ENCODE data around the gene RASGRP1. TPM values are rescaled to one million over a fixed set of nuclear protein-coding genes. Genes with fewer than 3 reads are reported as not detected.
A peak's percentile ranks its signal among the peaks of the same experiment; 100 is the strongest.

Gene RASGRP1
- polyA plus RNA-seq, 1 donor, result 2.9 TPM

- 0% methylated on average over 3 of the region's 10 CpGs for WGBS (ENCODE audit: insufficient coverage, low lambda C conversion rate)
- Histone ChIP-seq H3K27me3 (ENCODE audit: control insufficient read depth, insufficient read depth, low read length) (no peaks in the 10 kb centered on the region), H3K36me3 (ENCODE audit: control insufficient read depth, insufficient read depth, low read length) (no peaks in the 10 kb centered on the region), H3K27ac (ENCODE audit: low read length) (peak overlapping the region; percentile 30), H3K9me3 (ENCODE audit: control insufficient read depth, low read depth, low read length) (no peaks in the 10 kb centered on the region), H3K4me3 (ENCODE audit: low read length) (no peak overlapping the region), H3K4me1 (ENCODE audit: control insufficient read depth, insufficient read depth, low read length) (peaks cover 9% of the 10 kb centered on the region)
- DNase-seq, result peak in 1 of 2 donors; percentile 57
These were observed 6.7 kb downstream of the RASGRP1 start for GRCh38 chr15:38557921-38558320.

DNA sequence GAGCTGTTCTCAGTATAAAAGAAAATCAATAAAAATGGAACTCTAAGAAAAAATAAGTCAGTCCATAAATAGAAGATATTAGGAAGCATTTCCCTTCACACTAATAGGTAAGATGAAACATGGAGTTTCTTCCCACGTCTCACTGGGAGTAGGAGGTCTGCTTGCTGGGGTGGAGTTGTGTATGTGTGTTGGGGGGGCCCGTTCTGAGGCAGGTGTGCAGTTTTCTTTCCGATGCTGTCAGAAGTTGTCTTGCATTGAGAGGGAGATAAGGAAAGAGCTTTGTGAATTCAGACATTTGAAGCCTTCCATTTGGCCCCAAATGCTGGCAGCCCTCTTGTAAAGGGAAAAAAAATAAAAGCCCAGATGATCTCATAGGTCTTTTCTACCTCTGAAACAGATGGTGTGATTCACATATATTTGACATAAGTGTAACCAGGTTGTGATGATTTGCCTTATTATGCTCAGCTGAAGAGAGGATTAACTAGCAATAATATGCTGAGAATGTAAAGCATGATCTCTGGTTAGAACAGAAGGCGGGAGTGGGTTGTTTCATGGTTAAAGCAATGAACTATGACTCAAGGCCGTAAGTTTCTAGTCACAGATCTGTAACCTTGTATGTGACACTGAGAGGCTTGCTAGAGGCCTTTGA, 8.8 kb downstream of the RASGRP1 start:
- Histone ChIP-seq H3K4me1 (ENCODE audit: control insufficient read depth, insufficient read depth, low read length) (peaks cover 9% of the 10 kb centered on the region), H3K27ac (ENCODE audit: low read length) (no peak overlapping the region), H3K9me3 (ENCODE audit: control insufficient read depth, low read depth, low read length) (no peaks in the 10 kb centered on the region), H3K4me3 (ENCODE audit: low read length) (no peak overlapping the region), H3K27me3 (ENCODE audit: control insufficient read depth, insufficient read depth, low read length) (no peaks in the 10 kb centered on the region), H3K36me3 (ENCODE audit: control insufficient read depth, insufficient read depth, low read length) (no peaks in the 10 kb centered on the region)
- WGBS (ENCODE audit: insufficient coverage, low lambda C conversion rate), result no CpG with 5 or more reads among the region's 5 CpGs
- DNase-seq, result no peak

DNA sequence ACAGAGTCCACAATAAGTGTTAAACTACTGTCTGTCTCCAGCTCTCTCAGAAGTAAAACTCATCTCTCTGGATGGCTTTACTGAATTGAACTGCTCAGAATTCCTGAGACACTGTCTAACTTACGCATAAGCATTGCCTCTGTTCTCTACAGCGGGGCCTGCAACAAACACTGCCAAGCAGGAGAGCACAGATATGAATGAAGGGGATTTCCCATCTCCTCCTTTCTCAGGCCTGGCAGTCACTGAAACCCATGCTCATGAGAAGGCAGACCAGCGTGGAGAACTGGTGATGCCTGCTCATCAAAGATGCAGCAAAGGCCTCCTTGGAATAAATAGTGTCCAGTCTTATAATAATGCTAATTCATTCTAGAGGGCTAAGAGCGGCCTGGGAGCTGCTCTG, 10.3 kb downstream of the RASGRP1 start:
- H3K9me3 ChIP-seq (ENCODE audit: control insufficient read depth, low read depth, low read length), result no peaks in the 10 kb centered on the region
- no peaks in the 10 kb centered on the region for H3K36me3 ChIP-seq (ENCODE audit: control insufficient read depth, insufficient read depth, low read length)
- no CpG with 5 or more reads among the region's 4 CpGs for WGBS (ENCODE audit: insufficient coverage, low lambda C conversion rate)
- H3K4me3 ChIP-seq (ENCODE audit: low read length), result no peak overlapping the region
- DNase-seq, result no peak
- no peaks in the 10 kb centered on the region for H3K27me3 ChIP-seq (ENCODE audit: control insufficient read depth, insufficient read depth, low read length)
- H3K4me1 ChIP-seq (ENCODE audit: control insufficient read depth, insufficient read depth, low read length), result peaks cover 9% of the 10 kb centered on the region
- H3K27ac ChIP-seq (ENCODE audit: low read length), result no peak overlapping the region

DNA sequence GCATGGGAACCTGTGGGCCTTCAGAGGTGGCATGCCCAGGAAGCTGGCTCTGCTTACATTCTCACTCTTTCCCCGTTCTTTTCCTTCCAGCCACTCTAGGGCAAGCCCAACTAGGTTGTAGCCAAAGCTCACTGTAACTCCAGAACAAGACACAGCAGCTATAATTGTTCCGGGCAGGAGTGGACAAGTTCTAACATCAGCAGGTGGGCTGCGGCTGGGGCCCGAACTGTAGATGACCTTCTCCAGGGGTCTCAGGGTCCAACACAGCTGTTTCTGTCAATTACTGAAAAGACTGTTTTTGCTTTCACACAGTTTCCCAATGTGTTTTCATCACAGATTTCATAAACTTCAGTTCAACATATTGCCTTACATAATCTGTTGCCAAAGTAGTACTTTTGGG, 11.5 kb downstream of the RASGRP1 start:
- no CpG with 5 or more reads among the region's 4 CpGs for WGBS (ENCODE audit: insufficient coverage, low lambda C conversion rate)
- no peak overlapping the region for H3K27ac ChIP-seq (ENCODE audit: low read length)
- H3K9me3 ChIP-seq (ENCODE audit: control insufficient read depth, low read depth, low read length), result no peaks in the 10 kb centered on the region
- no peak overlapping the region for H3K4me3 ChIP-seq (ENCODE audit: low read length)
- H3K36me3 ChIP-seq (ENCODE audit: control insufficient read depth, insufficient read depth, low read length), result no peaks in the 10 kb centered on the region
- no peak for DNase-seq
- peaks cover 5% of the 10 kb centered on the region for H3K4me1 ChIP-seq (ENCODE audit: control insufficient read depth, insufficient read depth, low read length)
- H3K27me3 ChIP-seq (ENCODE audit: control insufficient read depth, insufficient read depth, low read length), result no peaks in the 10 kb centered on the region

DNA sequence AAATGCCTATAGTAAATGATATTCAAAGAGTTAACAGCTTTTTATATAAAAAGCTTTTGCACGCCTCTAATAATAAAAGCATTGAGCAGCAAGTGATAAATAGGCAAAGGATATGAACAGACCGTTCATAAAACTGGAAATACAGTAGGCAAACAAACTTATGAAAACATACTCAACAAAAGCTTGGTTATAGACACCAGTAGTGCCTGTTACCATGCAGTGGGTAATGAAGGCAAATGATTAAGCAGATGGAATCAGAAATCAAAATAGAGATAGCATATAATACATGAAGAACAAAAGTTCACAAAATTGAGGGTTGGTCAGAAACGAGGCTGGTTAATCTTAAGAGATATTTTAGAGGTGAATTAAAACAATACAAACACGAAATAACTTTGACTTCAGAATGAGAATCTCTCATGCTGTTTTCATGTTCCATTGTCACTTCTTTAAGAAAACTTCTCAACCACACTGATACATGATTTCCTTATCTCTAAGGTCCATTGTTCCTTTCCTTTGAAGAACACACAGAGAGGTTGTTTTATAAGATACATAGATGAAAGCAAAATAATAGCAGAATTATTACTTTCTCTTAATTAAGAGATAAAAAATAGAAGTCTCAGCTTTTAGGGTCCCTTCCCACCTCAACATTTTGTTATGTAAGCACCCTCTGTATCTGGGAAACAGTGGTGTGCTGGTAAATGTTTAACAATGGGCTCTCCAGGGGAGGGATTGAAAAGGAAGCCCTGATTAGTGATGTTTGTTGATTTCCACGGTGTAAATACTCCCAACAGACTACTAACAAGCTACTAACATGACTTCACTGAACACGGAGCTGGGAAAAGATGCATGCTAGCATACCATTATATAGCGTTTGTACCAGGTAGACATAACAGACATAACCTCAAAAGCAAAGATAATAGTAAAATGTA, 12.6 kb downstream of the RASGRP1 start:
- Histone ChIP-seq H3K4me1 (ENCODE audit: control insufficient read depth, insufficient read depth, low read length) (peaks cover under 1% of the 10 kb centered on the region), H3K27ac (ENCODE audit: low read length) (no peak overlapping the region), H3K27me3 (ENCODE audit: control insufficient read depth, insufficient read depth, low read length) (no peaks in the 10 kb centered on the region), H3K36me3 (ENCODE audit: control insufficient read depth, insufficient read depth, low read length) (no peaks in the 10 kb centered on the region), H3K4me3 (ENCODE audit: low read length) (no peak overlapping the region), H3K9me3 (ENCODE audit: control insufficient read depth, low read depth, low read length) (no peaks in the 10 kb centered on the region)
- DNase-seq, result no peak
- WGBS (ENCODE audit: insufficient coverage, low lambda C conversion rate), result 43% methylated on average over 3 of the region's 7 CpGs

DNA sequence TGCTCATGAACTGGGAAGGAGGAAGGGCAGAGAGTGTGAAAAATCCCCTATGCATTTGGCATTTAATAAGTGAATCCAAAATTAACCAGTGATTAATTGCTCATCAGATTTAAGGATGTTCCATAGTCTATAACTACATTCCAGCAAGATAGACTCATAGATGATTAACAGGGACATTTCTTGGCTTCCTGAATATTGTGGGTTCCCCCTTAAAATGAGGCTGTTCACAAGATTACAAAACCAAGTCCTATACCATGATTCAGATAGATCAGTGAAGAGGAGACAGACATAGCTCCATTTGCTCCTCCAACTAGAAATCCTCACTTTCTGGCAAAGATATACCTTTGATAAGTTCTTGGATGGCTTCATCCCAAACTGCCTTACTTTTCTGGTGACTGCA, 15.4 kb downstream of the RASGRP1 start:
- DNase-seq, result no peak
- no peaks in the 10 kb centered on the region for H3K27me3 ChIP-seq (ENCODE audit: control insufficient read depth, insufficient read depth, low read length)
- no peak overlapping the region for H3K4me3 ChIP-seq (ENCODE audit: low read length)
- H3K4me1 ChIP-seq (ENCODE audit: control insufficient read depth, insufficient read depth, low read length), result no peaks in the 10 kb centered on the region
- no peak overlapping the region for H3K27ac ChIP-seq (ENCODE audit: low read length)
- no peaks in the 10 kb centered on the region for H3K9me3 ChIP-seq (ENCODE audit: control insufficient read depth, low read depth, low read length)
- H3K36me3 ChIP-seq (ENCODE audit: control insufficient read depth, insufficient read depth, low read length), result no peaks in the 10 kb centered on the region

DNA sequence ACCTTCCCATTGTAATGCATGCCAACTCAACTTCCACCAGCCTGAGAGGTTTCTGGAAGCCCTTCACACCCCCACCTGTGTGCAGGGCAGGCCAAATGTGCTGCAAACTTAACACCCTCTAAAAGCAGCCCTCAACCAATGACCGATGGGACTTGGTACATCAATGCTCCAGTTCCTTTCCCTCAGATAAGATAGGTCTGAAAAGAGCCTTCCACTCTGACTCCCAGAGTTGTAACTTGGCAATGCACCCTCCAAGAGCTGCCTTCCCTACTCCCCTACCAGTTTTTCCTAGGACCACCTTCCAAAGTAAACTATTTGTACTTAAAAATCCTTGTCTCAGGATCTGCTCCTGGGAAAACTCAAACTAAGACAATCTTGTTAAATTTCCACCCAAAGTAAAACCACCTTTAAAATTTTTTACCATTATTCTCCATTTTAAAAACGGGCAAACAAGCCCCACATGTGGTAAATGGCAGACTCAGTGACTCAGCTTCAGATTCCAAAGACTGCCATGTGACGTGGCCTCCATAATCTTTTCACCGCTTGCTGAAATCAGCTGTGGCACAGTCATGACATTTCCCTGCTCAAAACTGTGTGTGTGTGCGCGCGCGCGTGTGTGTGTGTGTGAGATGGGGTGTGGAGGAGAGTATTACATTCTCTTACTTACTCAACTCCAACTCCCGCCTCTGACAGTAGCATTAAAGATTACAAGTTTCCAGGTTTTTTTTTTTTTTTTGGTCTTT, 17.2 kb downstream of the RASGRP1 start:
- Histone ChIP-seq H3K27ac (ENCODE audit: low read length) (no peak overlapping the region), H3K27me3 (ENCODE audit: control insufficient read depth, insufficient read depth, low read length) (no peaks in the 10 kb centered on the region), H3K4me3 (ENCODE audit: low read length) (no peak overlapping the region), H3K36me3 (ENCODE audit: control insufficient read depth, insufficient read depth, low read length) (no peaks in the 10 kb centered on the region), H3K9me3 (ENCODE audit: control insufficient read depth, low read depth, low read length) (no peaks in the 10 kb centered on the region), H3K4me1 (ENCODE audit: control insufficient read depth, insufficient read depth, low read length) (no peaks in the 10 kb centered on the region)
- 73% methylated on average over 1 of the region's 10 CpGs for WGBS (ENCODE audit: insufficient coverage, low lambda C conversion rate)
- DNase-seq, result no peak

- WGBS (ENCODE audit: insufficient coverage, low lambda C conversion rate), result no CpG with 5 or more reads among the region's 2 CpGs
- Histone ChIP-seq H3K27me3 (ENCODE audit: control insufficient read depth, insufficient read depth, low read length) (no peaks in the 10 kb centered on the region), H3K9me3 (ENCODE audit: control insufficient read depth, low read depth, low read length) (no peaks in the 10 kb centered on the region), H3K4me3 (ENCODE audit: low read length) (no peak overlapping the region), H3K27ac (ENCODE audit: low read length) (no peak overlapping the region), H3K4me1 (ENCODE audit: control insufficient read depth, insufficient read depth, low read length) (peaks cover 1% of the 10 kb centered on the region), H3K36me3 (ENCODE audit: control insufficient read depth, insufficient read depth, low read length) (no peaks in the 10 kb centered on the region)
- DNase-seq, result no peak
These were observed 19.4 kb downstream of the RASGRP1 start for GRCh38 chr15:38545179-38545578.

- no peaks in the 10 kb centered on the region for H3K36me3 ChIP-seq (ENCODE audit: control insufficient read depth, insufficient read depth, low read length)
- peak; percentile 55 to 78 for DNase-seq
- no peaks in the 10 kb centered on the region for H3K27me3 ChIP-seq (ENCODE audit: control insufficient read depth, insufficient read depth, low read length)
- H3K4me3 ChIP-seq (ENCODE audit: low read length), result no peak overlapping the region
- H3K27ac ChIP-seq (ENCODE audit: low read length), result no peak overlapping the region
- WGBS (ENCODE audit: insufficient coverage, low lambda C conversion rate), result no CpG with 5 or more reads among the region's 7 CpGs
- no peaks in the 10 kb centered on the region for H3K9me3 ChIP-seq (ENCODE audit: control insufficient read depth, low read depth, low read length)
- peaks cover 5% of the 10 kb centered on the region for H3K4me1 ChIP-seq (ENCODE audit: control insufficient read depth, insufficient read depth, low read length)
These were observed 23.6 kb downstream of the RASGRP1 start for GRCh38 chr15:38541026-38541425.

- Histone ChIP-seq H3K36me3 (ENCODE audit: control insufficient read depth, insufficient read depth, low read length) (no peaks in the 10 kb centered on the region), H3K27me3 (ENCODE audit: control insufficient read depth, insufficient read depth, low read length) (no peaks in the 10 kb centered on the region), H3K9me3 (ENCODE audit: control insufficient read depth, low read depth, low read length) (no peaks in the 10 kb centered on the region), H3K27ac (ENCODE audit: low read length) (no peak overlapping the region), H3K4me1 (ENCODE audit: control insufficient read depth, insufficient read depth, low read length) (peaks cover 5% of the 10 kb centered on the region), H3K4me3 (ENCODE audit: low read length) (no peak overlapping the region)
- 100% methylated on average over 1 of the region's 1 CpG for WGBS (ENCODE audit: insufficient coverage, low lambda C conversion rate)
- DNase-seq, result no peak
These were observed 24.1 kb downstream of the RASGRP1 start for GRCh38 chr15:38540510-38540909.
